GM12878 (cell line): Measurements from ENCODE around the gene PAFAH2.
"Not testable (repeated sequence)": the region's sequence is repeated elsewhere in the genome, so short reads cannot be mapped to it uniquely, and the experiment has no call there.

Experiments
- CBFB ChIP-seq: IDR thresholded peaks from 2 replicates; pipeline ENCODE4 v1.6.1; 2016; ENCODE audit warnings: antibody characterized with exemption, low read depth
- PBX3 ChIP-seq: IDR thresholded peaks from 2 replicates; pipeline ENCODE4 v1.6.1; 2011; ENCODE audit warnings: mild to moderate bottlenecking, low read depth, low read length, moderate library complexity; ENCODE audit not compliant: insufficient replicate concordance
- POLR2A ChIP-seq: IDR thresholded peaks from 2 replicates; pipeline ENCODE4 v1.6.1; 2011; ENCODE audit warnings: low read depth, mild to moderate bottlenecking, low read length
- RBBP5 ChIP-seq: fragments of 200-600 bp; sonication (generic); conservative IDR thresholded peaks from 2 replicates; pipeline ENCODE4 v1.6.1; 2016
- TF ChIP-seq, protein P1 (sequence below): IDR thresholded peaks from 2 replicates; pipeline ENCODE4 v1.6.1; 2012; ENCODE audit warnings: mild to moderate bottlenecking, low read depth, low read length
- TF ChIP-seq, protein P2 (sequence below), 3 experiments: IDR thresholded peaks in 2 of 3; conservative IDR thresholded peaks in 1 of 3; 2 replicates each; pipeline ENCODE4 v1.5.1; 2011; ENCODE audit warnings: low read depth in 3 of 3, low read length in 3 of 3, mild to moderate bottlenecking in 3 of 3, control low read depth in 2 of 3, moderate library complexity in 2 of 3, inconsistent platforms in 1 of 3, mixed read lengths in 1 of 3; ENCODE audit not compliant: control insufficient read depth in 2 of 3, insufficient read depth in 1 of 3; ENCODE audit errors: extremely low read depth in 1 of 3
- TF ChIP-seq, protein P3 (sequence below): IDR thresholded peaks from 2 replicates; pipeline ENCODE4 v1.6.1; 2012; ENCODE audit warnings: low read length, inconsistent platforms

DNA sequence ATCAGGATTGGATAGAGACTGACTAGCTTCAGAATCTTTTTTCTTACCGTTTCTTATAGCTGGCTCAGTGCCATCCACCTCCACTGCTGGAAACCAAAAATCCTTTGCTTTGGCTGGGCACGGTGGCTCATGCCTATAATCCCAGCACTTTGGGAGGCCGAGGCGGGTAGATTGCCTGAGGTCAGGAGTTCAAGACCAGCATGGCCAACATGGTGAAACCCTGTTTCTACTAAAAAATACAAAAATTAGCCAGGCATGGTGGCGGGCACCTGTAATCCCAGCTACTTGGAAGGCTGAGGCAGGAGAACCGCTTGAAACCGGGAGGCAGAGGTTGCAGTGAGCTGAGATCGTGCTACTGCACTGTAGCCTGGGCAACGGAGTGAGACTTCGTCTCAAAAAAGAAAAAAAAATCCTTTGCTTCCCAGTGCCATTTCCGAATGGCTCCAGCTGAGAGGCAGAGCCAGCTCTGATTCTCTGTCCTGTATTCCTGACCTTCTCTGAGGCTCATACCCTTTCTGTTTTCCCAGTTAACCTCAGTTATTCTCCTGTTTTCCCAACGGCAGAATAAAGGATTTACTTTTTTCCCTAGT lies 65.0 kb downstream of the PAFAH2 start:
- TF ChIP-seq PBX3, POLR2A, CBFB, RBBP5: not testable (repeated sequence)
- TF ChIP-seq, protein P1, sequence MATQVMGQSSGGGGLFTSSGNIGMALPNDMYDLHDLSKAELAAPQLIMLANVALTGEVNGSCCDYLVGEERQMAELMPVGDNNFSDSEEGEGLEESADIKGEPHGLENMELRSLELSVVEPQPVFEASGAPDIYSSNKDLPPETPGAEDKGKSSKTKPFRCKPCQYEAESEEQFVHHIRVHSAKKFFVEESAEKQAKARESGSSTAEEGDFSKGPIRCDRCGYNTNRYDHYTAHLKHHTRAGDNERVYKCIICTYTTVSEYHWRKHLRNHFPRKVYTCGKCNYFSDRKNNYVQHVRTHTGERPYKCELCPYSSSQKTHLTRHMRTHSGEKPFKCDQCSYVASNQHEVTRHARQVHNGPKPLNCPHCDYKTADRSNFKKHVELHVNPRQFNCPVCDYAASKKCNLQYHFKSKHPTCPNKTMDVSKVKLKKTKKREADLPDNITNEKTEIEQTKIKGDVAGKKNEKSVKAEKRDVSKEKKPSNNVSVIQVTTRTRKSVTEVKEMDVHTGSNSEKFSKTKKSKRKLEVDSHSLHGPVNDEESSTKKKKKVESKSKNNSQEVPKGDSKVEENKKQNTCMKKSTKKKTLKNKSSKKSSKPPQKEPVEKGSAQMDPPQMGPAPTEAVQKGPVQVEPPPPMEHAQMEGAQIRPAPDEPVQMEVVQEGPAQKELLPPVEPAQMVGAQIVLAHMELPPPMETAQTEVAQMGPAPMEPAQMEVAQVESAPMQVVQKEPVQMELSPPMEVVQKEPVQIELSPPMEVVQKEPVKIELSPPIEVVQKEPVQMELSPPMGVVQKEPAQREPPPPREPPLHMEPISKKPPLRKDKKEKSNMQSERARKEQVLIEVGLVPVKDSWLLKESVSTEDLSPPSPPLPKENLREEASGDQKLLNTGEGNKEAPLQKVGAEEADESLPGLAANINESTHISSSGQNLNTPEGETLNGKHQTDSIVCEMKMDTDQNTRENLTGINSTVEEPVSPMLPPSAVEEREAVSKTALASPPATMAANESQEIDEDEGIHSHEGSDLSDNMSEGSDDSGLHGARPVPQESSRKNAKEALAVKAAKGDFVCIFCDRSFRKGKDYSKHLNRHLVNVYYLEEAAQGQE, result not testable (repeated sequence)
- TF ChIP-seq, protein P2, sequence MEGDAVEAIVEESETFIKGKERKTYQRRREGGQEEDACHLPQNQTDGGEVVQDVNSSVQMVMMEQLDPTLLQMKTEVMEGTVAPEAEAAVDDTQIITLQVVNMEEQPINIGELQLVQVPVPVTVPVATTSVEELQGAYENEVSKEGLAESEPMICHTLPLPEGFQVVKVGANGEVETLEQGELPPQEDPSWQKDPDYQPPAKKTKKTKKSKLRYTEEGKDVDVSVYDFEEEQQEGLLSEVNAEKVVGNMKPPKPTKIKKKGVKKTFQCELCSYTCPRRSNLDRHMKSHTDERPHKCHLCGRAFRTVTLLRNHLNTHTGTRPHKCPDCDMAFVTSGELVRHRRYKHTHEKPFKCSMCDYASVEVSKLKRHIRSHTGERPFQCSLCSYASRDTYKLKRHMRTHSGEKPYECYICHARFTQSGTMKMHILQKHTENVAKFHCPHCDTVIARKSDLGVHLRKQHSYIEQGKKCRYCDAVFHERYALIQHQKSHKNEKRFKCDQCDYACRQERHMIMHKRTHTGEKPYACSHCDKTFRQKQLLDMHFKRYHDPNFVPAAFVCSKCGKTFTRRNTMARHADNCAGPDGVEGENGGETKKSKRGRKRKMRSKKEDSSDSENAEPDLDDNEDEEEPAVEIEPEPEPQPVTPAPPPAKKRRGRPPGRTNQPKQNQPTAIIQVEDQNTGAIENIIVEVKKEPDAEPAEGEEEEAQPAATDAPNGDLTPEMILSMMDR (IDR thresholded peaks at IDR 0.05 in 2 of 3, conservative IDR thresholded peaks at IDR 0.05 in 1 of 3; ENCODE audit: control insufficient read depth in 2 of 3, extremely low read depth in 1 of 3, insufficient read depth in 1 of 3, low read depth in 3 of 3, low read length in 3 of 3), result not testable (repeated sequence)
- TF ChIP-seq, protein P3, sequence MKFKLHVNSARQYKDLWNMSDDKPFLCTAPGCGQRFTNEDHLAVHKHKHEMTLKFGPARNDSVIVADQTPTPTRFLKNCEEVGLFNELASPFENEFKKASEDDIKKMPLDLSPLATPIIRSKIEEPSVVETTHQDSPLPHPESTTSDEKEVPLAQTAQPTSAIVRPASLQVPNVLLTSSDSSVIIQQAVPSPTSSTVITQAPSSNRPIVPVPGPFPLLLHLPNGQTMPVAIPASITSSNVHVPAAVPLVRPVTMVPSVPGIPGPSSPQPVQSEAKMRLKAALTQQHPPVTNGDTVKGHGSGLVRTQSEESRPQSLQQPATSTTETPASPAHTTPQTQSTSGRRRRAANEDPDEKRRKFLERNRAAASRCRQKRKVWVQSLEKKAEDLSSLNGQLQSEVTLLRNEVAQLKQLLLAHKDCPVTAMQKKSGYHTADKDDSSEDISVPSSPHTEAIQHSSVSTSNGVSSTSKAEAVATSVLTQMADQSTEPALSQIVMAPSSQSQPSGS, result not testable (repeated sequence)
